GM12873 (cell line): ENCODE results near the gene F13B.

ENCODE experiments used
- CTCF ChIP-seq: IDR thresholded peaks from 2 replicates; pipeline ENCODE4 v1.5.1; 2012; ENCODE audit warnings: low read depth, mild to moderate bottlenecking, moderate library complexity, low read length, control low read depth; ENCODE audit not compliant: insufficient read depth; ENCODE audit errors: missing control alignments

Gene F13B

GRCh38 chr1:196993916-196994315, 73.1 kb downstream of the F13B start:
- TF ChIP-seq CTCF = no peak
